GM18520 (cell line): ENCODE results near the gene FAM222A.
"Not testable (repeated sequence)": the region's sequence is repeated elsewhere in the genome, so short reads cannot be mapped to it uniquely, and the experiment has no call there.

Experiments
- ATAC-seq: cut with Tn5 transposase; IDR thresholded peaks from one replicate; pipeline ENCODE4 v1.9.1; 2021; ENCODE audit not compliant: unreplicated experiment

Gene FAM222A

GRCh38 chr12:109693653-109694600 is 19.7 kb upstream of the FAM222A start:
- ATAC-seq = no peak

GRCh38 chr12:109694629-109695028 is 19.0 kb upstream of the FAM222A start:
- ATAC-seq = not testable (repeated sequence)

GRCh38 chr12:109695416-109695815 is 18.2 kb upstream of the FAM222A start:
- ATAC-seq = no peak

- no peak for ATAC-seq
Measured at GRCh38 chr12:109695961-109696461, 17.6 kb upstream of the FAM222A start.

- ATAC-seq = no peak
Measured at GRCh38 chr12:109696485-109697269, 16.9 kb upstream of the FAM222A start.

GRCh38 chr12:109697270-109697553 is 16.4 kb upstream of the FAM222A start:
- ATAC-seq = no peak

GRCh38 chr12:109697877-109698468 is 15.7 kb upstream of the FAM222A start:
- no peak for ATAC-seq

GRCh38 chr12:109698820-109699219 is 14.8 kb upstream of the FAM222A start:
- no peak for ATAC-seq

GRCh38 chr12:109701064-109701463 is 12.6 kb upstream of the FAM222A start:
- no peak for ATAC-seq

- ATAC-seq = no peak
Measured at GRCh38 chr12:109702111-109702841, 11.3 kb upstream of the FAM222A start.

- ATAC-seq = no peak
Measured at GRCh38 chr12:109703684-109704083, 9.9 kb upstream of the FAM222A start.

- ATAC-seq = no peak
Measured at GRCh38 chr12:109704371-109705098, 9.1 kb upstream of the FAM222A start.

GRCh38 chr12:109705291-109705690 is 8.3 kb upstream of the FAM222A start:
- no peak for ATAC-seq

- no peak for ATAC-seq
Measured at GRCh38 chr12:109706398-109706746, 7.3 kb upstream of the FAM222A start.

- no peak for ATAC-seq
Measured at GRCh38 chr12:109706747-109707469, 6.7 kb upstream of the FAM222A start.

- ATAC-seq = no peak
Measured at GRCh38 chr12:109707470-109707821, 6.2 kb upstream of the FAM222A start.

GRCh38 chr12:109708939-109709338 is 4.7 kb upstream of the FAM222A start:
- no peak for ATAC-seq

- no peak for ATAC-seq
Measured at GRCh38 chr12:109709401-109709991, 4.1 kb upstream of the FAM222A start.

GRCh38 chr12:109710205-109710746 is 3.3 kb upstream of the FAM222A start:
- ATAC-seq = no peak
